22Rv1 (cell line): ENCODE measurements around the gene SLC12A8.

ENCODE experiments used
- CTCF ChIP-seq: fragments of 450-650 bp; IDR thresholded peaks from 2 replicates; pipeline ENCODE4 v1.5.1; 2017; ENCODE audit warnings: mild to moderate bottlenecking
- ZFX ChIP-seq: fragments of 450-650 bp; IDR thresholded peaks from 2 replicates; pipeline ENCODE4 v1.6.1; 2017; ENCODE audit warnings: antibody characterized with exemption, borderline replicate concordance

- TF ChIP-seq CTCF, result no peak
- no peak for TF ChIP-seq ZFX
Measured at GRCh38 chr3:125067225-125067624, 145.3 kb downstream of the SLC12A8 start.
